CD4-positive, alpha-beta T cell treated with Interleukin-15 for 1 hour (primary cell): ENCODE measurements around the gene NAPEPLD.
"Not testable (repeated sequence)": the region's sequence is repeated elsewhere in the genome, so short reads cannot be mapped to it uniquely, and the experiment has no call there.

Source experiments
- DNase-seq: peaks from one replicate; pipeline ENCODE4 v3.0.0-alpha.2; 2020

The NAPEPLD gene

DNA sequence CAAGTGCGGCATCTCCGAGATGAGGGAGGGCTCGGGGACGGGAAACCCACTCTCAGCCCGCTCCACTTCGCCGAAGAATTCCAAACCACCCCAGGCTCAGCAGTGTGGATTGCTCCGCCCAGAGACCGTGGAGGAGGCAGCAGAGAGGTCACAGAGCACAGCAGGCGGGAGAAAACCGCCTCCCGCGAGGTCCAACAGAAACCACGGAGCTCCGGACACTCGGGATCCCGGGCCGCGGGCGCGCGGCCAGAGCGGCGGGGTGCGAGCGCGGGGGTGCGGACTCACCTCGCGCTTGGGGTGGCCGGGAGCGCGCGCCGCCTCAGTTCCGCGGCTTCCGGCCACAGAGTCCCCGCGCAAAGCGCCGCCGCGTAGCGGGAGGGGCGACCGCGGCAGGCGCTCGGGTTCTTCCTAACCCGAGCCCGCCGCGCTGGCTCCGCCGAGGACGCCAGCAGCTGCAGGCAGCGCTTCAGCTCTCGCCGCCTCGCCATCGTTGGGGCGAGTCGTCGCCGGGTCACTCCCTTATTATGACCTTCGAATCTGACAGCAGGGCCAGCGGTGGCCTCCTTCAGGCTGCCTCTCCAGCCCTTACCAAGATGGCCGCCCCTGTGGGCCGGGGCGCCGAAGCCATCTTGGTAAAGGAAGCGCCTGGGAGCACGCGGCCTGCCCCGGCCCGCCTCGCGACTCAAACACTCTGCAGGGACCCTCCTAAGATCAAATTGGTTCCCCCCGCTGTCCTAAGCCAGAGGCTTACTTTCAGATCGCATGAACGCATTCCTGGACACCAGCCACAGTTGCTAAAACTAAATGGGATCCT is at the start of gene NAPEPLD:
TSS of gene NAPEPLD (minus strand) at position 106 of the 814 bp plus-strand sequence. CDS start 20,323 bp downstream, outside the sequence.
- DNase-seq, result peak; percentile 73

DNA sequence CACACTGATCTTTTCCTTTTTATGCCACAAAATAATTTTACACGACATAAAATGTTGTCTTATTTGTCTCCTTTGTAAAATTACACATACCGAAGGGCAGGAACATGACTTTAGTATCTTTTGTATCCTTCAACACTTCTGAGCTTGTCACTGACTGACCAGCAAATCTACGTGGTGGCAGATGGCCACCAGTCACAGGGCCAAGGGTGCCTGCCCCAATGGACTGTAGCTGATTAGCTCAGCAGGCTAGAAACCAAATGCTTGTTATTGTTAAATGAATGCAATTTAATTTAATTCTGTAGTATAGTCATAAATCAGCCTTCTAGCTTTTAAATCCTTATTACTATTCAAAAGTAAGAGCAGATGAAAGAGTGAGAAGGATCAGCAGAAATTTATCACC is 49.2 kb upstream of the NAPEPLD start:
- not testable (repeated sequence) for DNase-seq

DNA sequence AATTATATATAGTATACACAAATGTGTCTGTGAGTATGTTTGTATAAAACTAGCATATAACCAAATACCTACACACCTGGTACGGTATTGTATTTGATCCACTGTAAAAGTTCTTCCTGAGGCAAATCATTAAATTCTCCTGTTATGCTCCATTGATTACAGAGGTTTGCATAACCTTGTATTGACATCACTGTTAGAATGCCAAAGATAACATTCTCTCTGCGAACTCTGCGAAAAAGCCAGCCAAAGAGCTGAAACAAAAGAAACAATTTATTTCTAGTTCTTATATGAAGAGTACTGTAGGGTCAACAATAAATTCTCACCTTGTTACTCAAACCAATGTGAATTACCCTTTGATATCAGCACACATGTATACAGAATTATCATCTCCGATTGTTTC is 46.5 kb upstream of the NAPEPLD start:
- DNase-seq, result not testable (repeated sequence)

DNA sequence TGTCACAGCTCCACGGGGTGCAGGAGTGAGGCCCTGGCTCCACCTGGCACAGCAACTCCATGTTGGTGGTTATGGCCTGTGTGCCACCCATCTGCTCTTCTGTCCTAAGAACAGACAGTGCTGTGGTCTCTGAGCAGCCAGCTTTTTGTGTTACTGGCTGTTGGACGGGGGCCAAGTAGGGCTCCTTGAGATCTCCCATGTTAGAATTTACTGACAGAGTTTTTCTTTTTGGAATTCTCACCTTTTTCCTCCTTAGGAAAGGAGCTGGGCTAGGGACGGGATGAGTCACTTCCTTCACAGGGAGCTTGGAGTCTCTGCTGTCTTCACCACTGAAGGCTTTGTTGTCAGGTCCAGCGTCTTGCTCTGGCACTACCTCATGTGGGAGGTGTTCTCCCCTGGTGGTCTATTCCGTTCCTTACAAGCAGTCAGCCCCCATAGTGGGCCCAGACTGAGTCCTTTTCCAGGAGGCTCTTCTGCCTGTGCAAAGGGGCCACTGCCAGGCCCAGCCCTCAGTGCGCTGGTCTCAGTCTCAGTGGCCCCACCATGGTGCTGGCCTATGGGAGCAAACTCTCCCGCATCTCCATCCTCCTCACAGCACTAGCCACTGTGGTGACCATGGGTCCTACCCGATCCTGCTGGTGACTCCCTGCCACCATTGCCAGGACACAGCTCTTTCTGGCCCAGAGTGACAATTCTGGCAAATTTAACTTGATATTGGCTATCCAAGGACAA is 23.7 kb upstream of the NAPEPLD start:
- DNase-seq, result not testable (repeated sequence)

DNA sequence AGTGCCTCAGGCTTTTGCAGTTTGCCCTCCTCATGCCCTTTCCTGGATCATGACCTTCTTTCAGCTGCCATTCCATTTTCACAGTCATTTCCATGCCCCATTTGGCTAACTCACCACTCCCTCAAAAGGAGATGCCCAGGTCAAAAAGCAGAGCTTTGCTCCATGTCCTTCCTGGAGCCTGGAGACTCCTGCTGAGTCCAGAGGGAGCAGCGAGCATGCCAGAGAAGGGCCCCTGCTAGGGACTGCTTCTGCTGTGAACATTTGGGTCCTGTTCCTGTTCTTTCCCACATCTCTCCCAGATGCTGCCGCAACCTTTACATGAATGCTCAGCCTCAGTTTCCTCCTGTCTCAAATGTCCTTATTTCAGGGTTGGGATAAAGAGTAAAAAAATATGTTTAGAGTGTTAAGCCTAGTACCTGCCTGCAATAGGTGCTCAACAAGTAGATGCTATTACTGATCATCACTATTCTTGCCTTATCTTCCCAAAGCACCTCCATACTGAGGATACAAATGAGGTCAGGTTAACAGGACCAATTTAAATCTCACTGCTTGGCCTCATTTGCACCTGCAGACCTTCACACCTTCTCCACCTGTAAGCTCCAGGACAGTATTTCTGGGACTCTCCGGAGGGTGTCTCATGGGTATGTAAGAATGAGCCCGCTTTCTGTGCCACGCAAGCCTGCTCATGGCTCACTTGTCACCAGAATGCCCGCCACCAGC is 23.0 kb upstream of the NAPEPLD start:
- not testable (repeated sequence) for DNase-seq

DNA sequence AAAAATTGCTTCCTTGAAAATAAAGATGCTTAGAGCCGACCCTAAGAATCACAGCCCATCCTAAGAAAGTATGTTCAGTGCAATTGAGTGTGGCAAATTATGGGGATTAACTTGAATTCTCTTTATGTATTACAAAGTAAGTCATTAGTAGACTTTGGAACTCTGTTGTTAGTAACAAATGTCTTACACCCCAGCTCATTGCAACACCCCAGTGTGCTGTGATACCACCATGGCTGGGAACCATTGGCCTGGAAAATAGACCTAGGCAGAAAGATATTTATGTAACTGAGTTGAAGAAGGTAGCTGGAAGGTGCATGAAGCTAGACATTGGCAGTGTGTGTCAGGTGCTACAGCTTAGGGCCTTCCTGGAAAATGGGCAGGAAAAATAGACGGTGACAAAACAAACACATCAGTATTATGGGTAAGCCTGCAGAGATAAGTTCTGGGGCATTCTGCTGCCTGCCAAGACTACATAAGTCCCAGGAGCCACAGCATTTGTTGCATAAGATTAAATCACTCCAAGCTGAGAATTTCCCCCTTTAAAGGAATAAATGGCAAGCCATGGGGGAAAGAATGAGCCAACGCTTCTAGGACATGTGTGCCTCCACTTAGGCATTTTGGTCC is 18.1 kb upstream of the NAPEPLD start:
- DNase-seq, result not testable (repeated sequence)

DNA sequence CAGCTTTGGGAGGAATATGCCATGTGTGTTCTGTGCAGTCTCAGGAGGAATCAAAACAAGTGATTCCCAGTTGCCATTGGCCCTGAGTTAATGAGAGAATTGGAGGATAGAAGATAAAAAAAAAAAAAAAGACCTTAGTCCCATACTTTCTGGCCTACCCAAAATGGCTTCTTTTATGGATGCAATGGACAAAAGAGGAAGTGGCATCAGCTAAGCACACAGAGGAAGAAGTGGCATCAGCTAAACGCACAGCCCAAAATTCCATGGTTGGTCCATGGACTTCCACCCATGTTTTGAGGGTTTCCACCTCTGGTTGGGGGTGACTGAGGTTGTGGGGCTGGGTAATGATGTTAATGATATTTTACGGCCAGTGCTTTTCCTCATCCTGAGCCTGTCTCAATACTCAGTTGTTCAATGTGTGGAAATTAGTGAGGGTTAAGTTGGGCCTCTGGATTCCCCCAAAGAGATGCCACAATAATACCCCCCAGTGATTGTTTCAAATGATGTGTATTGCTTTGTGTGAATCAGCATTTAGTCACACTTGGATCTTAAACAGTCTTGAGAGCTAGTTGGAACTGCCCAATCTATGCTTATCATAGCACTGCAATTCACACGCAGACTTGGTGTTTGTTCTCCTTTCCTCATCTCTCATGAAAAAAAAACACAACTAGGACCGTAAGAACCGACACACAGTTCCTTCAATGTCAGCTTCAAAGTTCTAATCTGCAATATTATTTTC is 14.4 kb upstream of the NAPEPLD start:
- not testable (repeated sequence) for DNase-seq

DNA sequence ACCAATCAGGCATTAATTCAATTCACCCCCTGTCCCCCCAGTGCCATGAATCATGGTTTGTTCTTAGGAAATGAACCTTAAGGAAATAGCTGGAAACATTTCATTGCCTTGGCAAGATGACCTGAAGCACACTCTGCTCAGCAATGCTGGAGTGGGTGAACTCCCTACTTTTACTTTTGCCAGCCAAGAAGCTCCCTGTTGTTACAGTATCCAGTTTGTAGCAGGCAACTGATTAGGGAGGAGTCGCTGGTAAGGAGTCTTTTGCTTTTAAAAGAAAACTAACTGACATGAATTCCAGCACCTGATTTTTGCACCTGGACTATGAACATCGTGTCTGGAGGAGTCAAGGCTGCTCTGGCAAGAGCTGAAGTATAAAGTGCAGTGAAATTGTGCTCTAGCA is 13.7 kb upstream of the NAPEPLD start:
- DNase-seq, result not testable (repeated sequence)

DNA sequence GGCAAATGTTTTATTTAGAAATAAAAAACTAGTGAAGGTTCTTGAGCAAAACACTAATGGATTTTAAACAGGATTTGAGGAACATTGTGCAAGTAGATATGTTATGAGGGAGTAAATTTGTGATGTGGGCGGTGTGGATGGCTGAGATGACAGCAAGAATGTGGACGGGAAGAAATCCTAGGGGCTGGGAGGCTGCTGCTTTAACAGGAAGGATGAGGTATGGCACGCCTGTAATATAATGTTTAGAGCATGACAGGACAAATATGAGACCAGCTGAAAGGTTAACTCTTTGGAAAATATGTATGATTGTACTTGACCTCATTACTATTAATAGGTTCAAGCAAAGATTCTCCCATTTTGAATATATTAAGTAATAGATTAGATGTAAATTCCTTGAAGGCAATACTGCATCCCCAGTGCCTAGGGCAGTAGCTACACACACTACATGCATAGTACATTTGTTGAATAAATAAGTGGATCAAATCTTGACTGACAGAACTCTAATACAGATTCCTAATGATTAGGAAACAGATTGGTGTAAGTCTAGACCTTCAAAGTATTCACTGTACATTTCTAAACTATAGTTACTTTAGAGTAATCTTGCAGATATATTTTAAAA is 13.2 kb upstream of the NAPEPLD start:
- not testable (repeated sequence) for DNase-seq

DNA sequence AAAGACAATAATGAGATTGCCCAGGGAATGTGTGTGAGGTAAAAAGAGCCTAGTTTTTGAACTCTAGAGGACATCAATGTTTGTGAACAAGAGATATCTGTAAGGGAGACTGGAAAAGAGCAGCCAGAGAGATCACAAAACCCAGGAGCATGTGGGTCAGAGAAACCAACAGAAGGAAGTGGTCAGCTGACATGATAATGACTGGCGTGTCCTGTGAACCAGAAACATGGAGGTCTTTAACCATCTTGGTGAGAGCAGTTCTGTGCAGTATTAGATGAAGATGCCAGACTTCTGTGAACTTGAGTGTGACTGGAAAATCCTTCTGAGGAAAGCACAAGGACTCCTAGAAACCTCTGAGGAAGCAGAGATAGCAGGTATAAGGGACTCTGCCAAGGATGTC is 10.2 kb upstream of the NAPEPLD start:
- DNase-seq, result not testable (repeated sequence)

DNA sequence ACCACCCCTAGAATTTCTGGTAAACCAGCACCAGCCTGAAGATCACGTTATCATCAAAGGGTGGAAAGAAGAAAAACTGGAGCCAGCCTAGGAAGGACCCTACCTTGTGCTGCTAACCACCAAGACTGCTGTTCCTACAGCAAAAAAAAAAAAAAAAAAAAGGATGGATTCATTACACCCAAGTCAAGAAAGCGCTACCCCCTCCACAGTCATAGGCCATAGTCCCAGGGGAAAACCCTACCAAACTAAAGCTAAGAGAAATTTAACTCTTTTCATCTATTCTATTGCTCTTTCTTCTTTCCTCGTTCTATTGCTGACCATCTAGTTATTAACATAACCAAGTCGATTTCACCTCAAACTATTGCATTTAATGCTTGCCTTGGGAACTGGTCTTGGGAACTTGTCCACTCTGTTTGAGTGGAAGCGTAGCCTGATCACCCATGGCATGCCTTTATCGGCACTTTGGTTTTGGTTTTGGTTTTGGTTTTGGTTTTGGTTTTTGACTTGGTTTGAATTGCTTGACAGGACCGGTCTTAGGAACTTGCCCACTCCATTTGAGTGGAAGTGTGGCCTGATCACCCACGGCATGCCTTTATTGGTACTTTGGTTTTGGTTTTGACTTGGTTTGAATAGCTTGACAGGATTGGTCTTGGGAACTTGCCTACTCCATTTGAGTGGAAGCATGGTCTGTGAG is 6.6 kb upstream of the NAPEPLD start:
- DNase-seq, result not testable (repeated sequence)

DNA sequence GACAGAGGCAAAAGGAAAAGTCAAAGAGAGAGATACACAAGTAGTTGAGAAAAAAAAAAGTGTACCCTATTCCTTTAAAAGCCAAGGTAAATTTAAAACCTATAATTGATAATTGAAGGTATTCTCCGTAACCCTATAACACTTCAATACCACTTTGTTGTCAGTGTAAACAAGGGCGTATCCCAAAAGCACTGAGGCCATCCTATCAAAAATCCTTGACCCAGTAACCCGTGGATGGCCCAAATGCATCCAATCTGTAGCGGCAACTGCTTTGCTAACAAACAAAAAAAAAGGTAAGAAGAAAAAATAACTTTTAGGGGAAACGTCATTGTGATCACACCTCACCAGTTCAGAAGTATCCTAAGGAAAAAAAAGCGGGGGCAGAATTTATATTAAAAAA is 5.1 kb upstream of the NAPEPLD start:
- no peak for DNase-seq

DNA sequence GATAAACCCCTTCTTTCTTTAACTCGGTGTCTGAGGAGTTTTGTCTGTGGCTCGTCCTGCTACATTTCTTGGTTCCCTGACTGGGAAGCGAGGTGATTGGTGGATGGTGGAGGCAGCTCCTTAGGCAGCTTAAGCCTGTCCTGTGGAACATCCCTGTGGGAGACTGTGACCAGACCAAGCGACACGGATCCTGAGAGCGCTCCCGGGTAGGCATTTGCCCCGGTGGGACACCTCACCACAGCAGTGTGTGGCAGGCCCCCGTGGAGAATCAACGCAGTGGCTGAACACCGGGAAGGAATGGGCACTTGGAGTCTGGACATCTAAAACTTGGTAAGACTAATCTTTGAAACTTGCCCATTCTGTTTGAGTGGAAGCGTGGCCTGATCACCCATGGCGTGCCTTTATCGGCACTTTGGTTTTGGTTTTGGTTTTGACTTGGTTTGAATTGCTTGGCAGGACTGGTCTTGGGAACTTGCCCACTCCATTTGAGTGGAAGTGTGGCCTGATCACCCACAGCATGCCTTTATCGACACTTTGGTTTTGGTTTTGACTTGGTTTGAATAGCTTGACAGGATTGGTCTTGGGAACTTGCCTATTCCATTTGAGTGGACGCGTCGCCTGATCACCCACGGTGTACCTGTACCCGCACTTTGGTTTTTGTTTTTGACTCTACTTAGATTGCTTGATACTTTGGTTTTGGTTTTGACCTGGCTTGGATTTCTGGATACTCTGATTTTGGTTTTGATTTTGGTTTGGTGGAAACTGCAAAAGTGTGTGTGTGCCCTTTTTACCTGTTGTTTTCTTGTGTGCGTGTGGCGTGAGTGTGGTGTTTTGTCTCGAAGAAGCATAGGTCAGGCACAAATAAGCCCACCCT is 4.1 kb upstream of the NAPEPLD start:
- DNase-seq, result not testable (repeated sequence)

DNA sequence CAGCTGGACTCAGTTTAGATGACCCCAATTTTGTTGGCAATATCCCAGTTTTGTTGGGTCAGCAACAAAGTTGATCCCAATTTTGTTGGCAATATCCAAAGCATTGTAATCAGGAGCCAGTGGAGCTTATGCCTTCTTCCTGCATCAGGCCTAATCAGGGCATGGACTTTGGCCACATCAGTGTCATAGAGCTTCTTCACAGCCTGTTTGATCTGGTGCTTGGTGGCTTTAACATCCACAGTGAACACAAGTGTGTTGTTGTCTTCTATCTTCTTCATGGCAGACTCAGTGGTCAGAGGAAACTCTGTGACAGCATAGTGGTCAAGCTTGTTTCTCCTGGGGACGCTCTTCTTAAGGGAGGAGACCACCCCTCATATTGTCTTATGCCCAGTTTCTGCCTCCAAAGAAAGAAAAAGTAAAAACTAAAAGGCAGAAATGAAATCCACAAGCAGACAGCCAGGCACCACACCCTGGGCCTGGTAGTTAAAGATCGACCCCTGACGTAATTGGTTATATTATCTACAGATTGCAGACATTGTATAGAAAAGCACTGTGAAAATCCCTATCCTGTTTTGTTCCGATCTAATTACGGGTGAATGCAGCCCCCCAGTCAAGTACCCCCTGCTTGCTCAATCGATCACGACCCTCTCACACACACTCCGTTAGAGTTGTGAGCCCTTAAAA is 3.2 kb upstream of the NAPEPLD start:
- not testable (repeated sequence) for DNase-seq

DNA sequence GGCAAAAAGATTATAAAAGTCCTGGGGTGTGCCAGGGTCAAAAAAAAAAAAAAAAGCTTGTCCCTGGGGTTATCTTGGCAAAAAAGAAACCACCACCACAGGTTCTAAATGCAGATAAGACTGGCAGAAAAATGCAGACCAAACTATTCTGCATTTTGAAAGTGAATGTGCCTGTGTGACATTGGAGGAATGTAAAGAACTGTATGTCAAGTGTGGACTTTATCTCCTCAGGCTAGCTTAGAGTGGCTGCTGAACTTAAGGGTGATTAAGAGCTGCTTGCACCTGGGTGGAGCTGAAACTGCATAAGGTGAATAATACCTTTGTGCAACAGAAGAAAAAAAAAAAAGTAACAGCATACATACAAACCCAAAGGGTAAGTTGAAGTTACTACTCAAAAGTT is 1.3 kb upstream of the NAPEPLD start:
- DNase-seq, result no peak

DNA sequence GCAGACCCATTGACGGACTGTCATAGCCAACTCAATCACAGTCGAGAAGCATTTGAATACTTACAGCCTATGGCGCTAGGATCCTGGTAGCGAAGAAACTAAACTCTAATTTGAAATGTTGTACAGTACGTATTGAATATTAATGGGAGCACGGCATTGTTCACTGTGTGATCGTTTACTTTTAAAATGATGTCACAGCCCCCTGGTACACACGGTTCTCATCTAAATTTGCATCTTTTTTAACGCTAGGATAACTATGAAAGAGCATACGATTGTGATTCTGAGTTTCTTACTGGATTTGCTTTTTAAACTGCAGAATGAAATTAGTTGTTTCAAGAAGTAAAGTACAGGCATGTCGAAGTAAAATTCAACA is 895 bp upstream of the NAPEPLD start:
- no peak for DNase-seq

DNA sequence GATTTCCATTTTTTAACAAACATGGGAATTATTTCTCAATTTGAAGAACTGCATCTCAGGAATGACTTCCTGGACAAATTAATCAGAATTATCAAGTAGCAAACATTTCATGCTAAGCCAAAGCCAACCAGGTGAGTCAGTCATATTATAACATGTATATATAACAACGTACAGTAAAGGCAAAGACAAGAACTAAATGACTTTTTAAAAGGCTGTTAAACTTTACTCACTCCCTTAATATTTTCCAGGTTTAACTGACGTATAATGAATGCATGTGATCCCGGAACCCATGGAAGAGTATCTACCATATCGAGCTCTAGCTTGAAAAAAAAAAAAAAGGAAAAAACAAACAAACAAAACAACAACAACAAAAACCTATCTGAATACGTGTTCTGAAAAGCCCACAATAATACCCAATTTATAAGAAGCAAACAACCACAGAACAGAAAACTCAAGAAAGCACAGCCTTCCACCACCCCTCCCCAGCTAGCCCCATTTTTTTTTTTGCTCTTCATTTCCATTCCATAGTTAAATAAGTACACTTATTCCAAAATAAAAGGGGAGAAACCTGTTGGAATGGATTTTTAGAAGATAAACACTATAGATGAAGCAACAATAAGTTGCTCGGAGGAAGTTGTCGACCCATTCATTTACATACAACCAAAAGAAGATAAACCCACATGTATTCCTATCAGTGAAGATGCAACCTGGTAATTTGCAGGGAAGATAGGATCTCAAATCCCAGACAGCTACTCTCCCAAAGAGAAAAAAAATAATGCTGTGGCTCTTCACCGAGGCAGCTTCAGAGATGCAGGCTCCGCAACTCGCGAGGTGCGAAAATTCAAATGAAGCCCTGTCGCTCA is 537 bp downstream of the NAPEPLD start:
- DNase-seq, result no peak

DNA sequence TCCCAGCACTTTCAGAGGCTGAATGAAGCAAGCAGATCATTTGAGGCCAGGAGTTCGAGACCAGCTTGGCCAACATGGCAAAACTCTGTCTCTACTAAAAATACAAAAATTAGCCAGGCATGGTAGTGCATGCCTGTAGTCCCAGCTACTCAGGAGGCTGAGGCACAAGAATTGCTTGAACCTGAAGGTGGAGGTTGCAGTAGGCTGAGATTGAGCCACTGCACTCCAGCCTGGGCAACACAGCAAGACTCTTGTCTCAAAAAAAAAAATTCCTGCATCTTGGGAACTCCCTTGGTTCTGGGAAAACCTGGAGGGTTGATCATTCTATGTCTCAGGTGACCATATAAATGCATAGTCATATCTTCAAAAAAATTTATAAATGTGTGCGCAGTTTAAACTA is 4.1 kb downstream of the NAPEPLD start:
- not testable (repeated sequence) for DNase-seq
